ENCODE measurements around the gene TSPAN5. TPM values are rescaled to one million over a fixed set of nuclear protein-coding genes. Genes with fewer than 3 reads are reported as not detected.

TSPAN5 gene
- total and polyA plus RNA-seq, 9 donors, result 12.7 to 23.4 (median 14.7) TPM

GRCh38 chr4:98527534-98528269 lies 130.7 kb downstream of the TSPAN5 start:
- Histone ChIP-seq H3K27ac (ENCODE audit: low read length) (no peak overlapping the region), H3K36me3 (ENCODE audit: control insufficient read depth, insufficient read depth, low read length) (no peaks in the 10 kb centered on the region), H3K4me3 (ENCODE audit: low read length) (no peak overlapping the region), H3K9me3 (replicated peaks; ENCODE audit: control insufficient read depth, low read depth, low read length) (no peaks in the 10 kb centered on the region), H3K27me3 (ENCODE audit: control insufficient read depth, insufficient read depth, low read length) (no peaks in the 10 kb centered on the region), H3K4me1 (ENCODE audit: control insufficient read depth, insufficient read depth, low read length) (peaks cover 2% of the 10 kb centered on the region)
- WGBS (ENCODE audit: insufficient coverage), result 67% methylated on average over 1 of the region's 9 CpGs
- peak; percentile 44 for DNase-seq

- DNase-seq, result no peak
- Histone ChIP-seq H3K4me1 (ENCODE audit: control insufficient read depth, insufficient read depth, low read length) (peaks cover 10% of the 10 kb centered on the region), H3K4me3 (ENCODE audit: low read length) (no peak overlapping the region), H3K36me3 (ENCODE audit: control insufficient read depth, insufficient read depth, low read length) (no peaks in the 10 kb centered on the region), H3K27me3 (ENCODE audit: control insufficient read depth, insufficient read depth, low read length) (no peaks in the 10 kb centered on the region), H3K27ac (ENCODE audit: low read length) (peak overlapping the region; percentile 67), H3K9me3 (replicated peaks; ENCODE audit: control insufficient read depth, low read depth, low read length) (no peaks in the 10 kb centered on the region)
- WGBS (ENCODE audit: insufficient coverage), result no CpG with 5 or more reads among the region's 4 CpGs
Observed at GRCh38 chr4:98524230-98524629, 134.2 kb downstream of the TSPAN5 start.

- Histone ChIP-seq H3K4me3 (ENCODE audit: low read length) (no peak overlapping the region), H3K9me3 (replicated peaks; ENCODE audit: control insufficient read depth, low read depth, low read length) (no peaks in the 10 kb centered on the region), H3K27ac (ENCODE audit: low read length) (peak overlapping the region; percentile 67), H3K36me3 (ENCODE audit: control insufficient read depth, insufficient read depth, low read length) (no peaks in the 10 kb centered on the region), H3K27me3 (ENCODE audit: control insufficient read depth, insufficient read depth, low read length) (no peaks in the 10 kb centered on the region), H3K4me1 (ENCODE audit: control insufficient read depth, insufficient read depth, low read length) (peaks cover 18% of the 10 kb centered on the region)
- peak; percentile 88 for DNase-seq
- no CpG with 5 or more reads among the region's 3 CpGs for WGBS (ENCODE audit: insufficient coverage)
Observed at GRCh38 chr4:98522636-98523395, 135.6 kb downstream of the TSPAN5 start.

- H3K27ac ChIP-seq (ENCODE audit: low read length), result peak overlapping the region; percentile 67
- no peak for DNase-seq
- WGBS (ENCODE audit: insufficient coverage), result 62% methylated on average over 2 of the region's 5 CpGs
Observed at GRCh38 chr4:98522062-98522461, 136.3 kb downstream of the TSPAN5 start.

GRCh38 chr4:98521486-98521885 lies 136.9 kb downstream of the TSPAN5 start:
- DNase-seq, result no peak
- Histone ChIP-seq H3K27me3 (ENCODE audit: control insufficient read depth, insufficient read depth, low read length) (no peaks in the 10 kb centered on the region), H3K36me3 (ENCODE audit: control insufficient read depth, insufficient read depth, low read length) (no peaks in the 10 kb centered on the region), H3K4me3 (ENCODE audit: low read length) (no peak overlapping the region), H3K9me3 (replicated peaks; ENCODE audit: control insufficient read depth, low read depth, low read length) (peaks cover 3% of the 10 kb centered on the region), H3K4me1 (ENCODE audit: control insufficient read depth, insufficient read depth, low read length) (peaks cover 22% of the 10 kb centered on the region), H3K27ac (ENCODE audit: low read length) (no peak overlapping the region)

More at GRCh38 chr4:98522062-98522461, 136.3 kb downstream of the TSPAN5 start:
- Histone ChIP-seq H3K4me3 (ENCODE audit: low read length) (no peak overlapping the region), H3K27me3 (ENCODE audit: control insufficient read depth, insufficient read depth, low read length) (no peaks in the 10 kb centered on the region), H3K4me1 (ENCODE audit: control insufficient read depth, insufficient read depth, low read length) (peaks cover 22% of the 10 kb centered on the region), H3K36me3 (ENCODE audit: control insufficient read depth, insufficient read depth, low read length) (no peaks in the 10 kb centered on the region), H3K9me3 (replicated peaks; ENCODE audit: control insufficient read depth, low read depth, low read length) (no peaks in the 10 kb centered on the region)

- DNase-seq, result peak; percentile 78
- H3K4me1 ChIP-seq (ENCODE audit: control insufficient read depth, insufficient read depth, low read length), result peaks cover 30% of the 10 kb centered on the region
- WGBS (ENCODE audit: insufficient coverage), result 63% methylated on average over 6 of the region's 7 CpGs
- no peak overlapping the region for H3K4me3 ChIP-seq (ENCODE audit: low read length)
- peak overlapping the region; percentile 75 for H3K27ac ChIP-seq (ENCODE audit: low read length)
- no peaks in the 10 kb centered on the region for H3K27me3 ChIP-seq (ENCODE audit: control insufficient read depth, insufficient read depth, low read length)
- no peaks in the 10 kb centered on the region for H3K36me3 ChIP-seq (ENCODE audit: control insufficient read depth, insufficient read depth, low read length)
- H3K9me3 ChIP-seq (replicated peaks; ENCODE audit: control insufficient read depth, low read depth, low read length), result peaks cover 3% of the 10 kb centered on the region
Observed at GRCh38 chr4:98519268-98519977, 139.0 kb downstream of the TSPAN5 start.

GRCh38 chr4:98518559-98519267 lies 139.7 kb downstream of the TSPAN5 start:
- Histone ChIP-seq H3K4me1 (ENCODE audit: control insufficient read depth, insufficient read depth, low read length) (peaks cover 27% of the 10 kb centered on the region), H3K27me3 (ENCODE audit: control insufficient read depth, insufficient read depth, low read length) (no peaks in the 10 kb centered on the region), H3K36me3 (ENCODE audit: control insufficient read depth, insufficient read depth, low read length) (no peaks in the 10 kb centered on the region), H3K9me3 (replicated peaks; ENCODE audit: control insufficient read depth, low read depth, low read length) (peaks cover 3% of the 10 kb centered on the region), H3K4me3 (ENCODE audit: low read length) (no peak overlapping the region), H3K27ac (ENCODE audit: low read length) (peak overlapping the region; percentile 45)
- DNase-seq, result no peak
- 80% methylated on average over 3 of the region's 5 CpGs for WGBS (ENCODE audit: insufficient coverage)

GRCh38 chr4:98517218-98518021 lies 141.0 kb downstream of the TSPAN5 start:
- no CpG with 5 or more reads among the region's 2 CpGs for WGBS (ENCODE audit: insufficient coverage)
- H3K36me3 ChIP-seq (ENCODE audit: control insufficient read depth, insufficient read depth, low read length), result no peaks in the 10 kb centered on the region
- H3K4me1 ChIP-seq (ENCODE audit: control insufficient read depth, insufficient read depth, low read length), result peaks cover 27% of the 10 kb centered on the region
- DNase-seq, result peak; percentile 71
- H3K27ac ChIP-seq (ENCODE audit: low read length), result peak overlapping the region; percentile 47
- no peak overlapping the region for H3K4me3 ChIP-seq (ENCODE audit: low read length)
- peaks cover 3% of the 10 kb centered on the region for H3K9me3 ChIP-seq (replicated peaks; ENCODE audit: control insufficient read depth, low read depth, low read length)
- H3K27me3 ChIP-seq (ENCODE audit: control insufficient read depth, insufficient read depth, low read length), result no peaks in the 10 kb centered on the region

- DNase-seq, result no peak
- Histone ChIP-seq H3K4me1 (ENCODE audit: control insufficient read depth, insufficient read depth, low read length) (peaks cover 27% of the 10 kb centered on the region), H3K36me3 (ENCODE audit: control insufficient read depth, insufficient read depth, low read length) (no peaks in the 10 kb centered on the region), H3K9me3 (replicated peaks; ENCODE audit: control insufficient read depth, low read depth, low read length) (peaks cover 3% of the 10 kb centered on the region), H3K27me3 (ENCODE audit: control insufficient read depth, insufficient read depth, low read length) (no peaks in the 10 kb centered on the region), H3K27ac (ENCODE audit: low read length) (no peak overlapping the region), H3K4me3 (ENCODE audit: low read length) (no peak overlapping the region)
- WGBS (ENCODE audit: insufficient coverage), result 48% methylated on average over 2 of the region's 5 CpGs
Observed at GRCh38 chr4:98516441-98517217, 141.8 kb downstream of the TSPAN5 start.
